IPS-11a (cell line): ENCODE measurements around the gene DAPK1.
"Not testable (repeated sequence)": the region's sequence is repeated elsewhere in the genome, so short reads cannot be mapped to it uniquely, and the experiment has no call there.

Source experiments
- H3K4me3 ChIP-seq: one replicate; pipeline ENCODE4 v1.5.1; 2013; ENCODE audit warnings: low read depth, low read length, control low read depth

DAPK1 gene

GRCh38 chr9:87729246-87729645, 231.6 kb downstream of the DAPK1 start:
- H3K4me3 ChIP-seq = no peak overlapping the region

GRCh38 chr9:87731321-87731720, 233.7 kb downstream of the DAPK1 start:
- no peak overlapping the region for H3K4me3 ChIP-seq

- no peak overlapping the region for H3K4me3 ChIP-seq
Measured at GRCh38 chr9:87732344-87732743, 234.7 kb downstream of the DAPK1 start.

GRCh38 chr9:87732756-87733155, 235.1 kb downstream of the DAPK1 start:
- H3K4me3 ChIP-seq = no peak overlapping the region

GRCh38 chr9:87733273-87734052, 235.8 kb downstream of the DAPK1 start:
- no peak overlapping the region for H3K4me3 ChIP-seq

- H3K4me3 ChIP-seq = no peak overlapping the region
Measured at GRCh38 chr9:87734106-87734505, 236.4 kb downstream of the DAPK1 start.

- H3K4me3 ChIP-seq = no peak overlapping the region
Measured at GRCh38 chr9:87739546-87739945, 241.9 kb downstream of the DAPK1 start.

GRCh38 chr9:87740209-87740608, 242.5 kb downstream of the DAPK1 start:
- H3K4me3 ChIP-seq = no peak overlapping the region

- H3K4me3 ChIP-seq = no peak overlapping the region
Measured at GRCh38 chr9:87741326-87741725, 243.7 kb downstream of the DAPK1 start.

GRCh38 chr9:87741891-87742290, 244.2 kb downstream of the DAPK1 start:
- H3K4me3 ChIP-seq = no peak overlapping the region

- no peak overlapping the region for H3K4me3 ChIP-seq
Measured at GRCh38 chr9:87742813-87743428, 245.3 kb downstream of the DAPK1 start.

- not testable (repeated sequence) for H3K4me3 ChIP-seq
Measured at GRCh38 chr9:87744247-87744646, 246.6 kb downstream of the DAPK1 start.

- H3K4me3 ChIP-seq = no peak overlapping the region
Measured at GRCh38 chr9:87746186-87746585, 248.5 kb downstream of the DAPK1 start.

GRCh38 chr9:87748881-87749280, 251.2 kb downstream of the DAPK1 start:
- no peak overlapping the region for H3K4me3 ChIP-seq

- H3K4me3 ChIP-seq = no peak overlapping the region
Measured at GRCh38 chr9:87749335-87750035, 251.8 kb downstream of the DAPK1 start.

GRCh38 chr9:87750726-87751125, 253.1 kb downstream of the DAPK1 start:
- no peak overlapping the region for H3K4me3 ChIP-seq

- H3K4me3 ChIP-seq = no peak overlapping the region
Measured at GRCh38 chr9:87751423-87751822, 253.8 kb downstream of the DAPK1 start.

GRCh38 chr9:87751868-87752267, 254.2 kb downstream of the DAPK1 start:
- H3K4me3 ChIP-seq = no peak overlapping the region

GRCh38 chr9:87753313-87753712, 255.6 kb downstream of the DAPK1 start:
- no peak overlapping the region for H3K4me3 ChIP-seq
